OCI-LY3 (cell line): ENCODE measurements around the gene CTDP1.

Source experiments
- H2AFZ ChIP-seq: fragments of 200-600, 300-600 bp; shearing (Covaris generic); 2 replicates; pipeline ENCODE4 v1.6.0; 2014; ENCODE audit warnings: antibody characterized with exemption, low read depth, low read length
- H3K27ac ChIP-seq: fragments of 200-600, 300-600 bp; sonication (generic); 2 replicates; pipeline ENCODE4 v1.5.1; 2014; ENCODE audit warnings: mild to moderate bottlenecking, low read length, moderate library complexity, mixed read lengths
- H3K27me3 ChIP-seq: fragments of 200-600, 300-600 bp; sonication (generic); 2 replicates; pipeline ENCODE4 v1.6.1; 2014; ENCODE audit warnings: low read depth, low read length, mixed read lengths
- H3K36me3 ChIP-seq: fragments of 200-600, 300-600 bp; sonication (generic); replicated peaks from 2 replicates; pipeline ENCODE3; 2014; ENCODE audit warnings: low read depth, low read length, mixed read lengths
- H3K4me1 ChIP-seq: fragments of 300-600, 200-600 bp; sonication (generic); 2 replicates; pipeline ENCODE4 v1.6.1; 2014; ENCODE audit warnings: low read length, mixed read lengths
- H3K4me2 ChIP-seq: fragments of 200-600, 300-600 bp; sonication (generic); 2 replicates; pipeline ENCODE4 v1.6.1; 2014; ENCODE audit warnings: low read length, mixed read lengths
- H3K4me3 ChIP-seq: fragments of 300-600, 200-600 bp; sonication (generic); 2 replicates; pipeline ENCODE4 v1.5.1; 2014; ENCODE audit warnings: antibody characterized with exemption, mild to moderate bottlenecking, low read length, moderate library complexity
- H3K79me2 ChIP-seq: fragments of 300-600, 200-600 bp; shearing (Covaris generic); 2 replicates; pipeline ENCODE4 v1.6.1; 2014; ENCODE audit warnings: mild to moderate bottlenecking, low read length, mixed read lengths
- H3K9ac ChIP-seq: fragments of 300-600, 200-600 bp; shearing (Covaris generic); 2 replicates; pipeline ENCODE4 v1.6.0; 2014; ENCODE audit warnings: mild to moderate bottlenecking, low read length, moderate library complexity
- H3K9me3 ChIP-seq: fragments of 200-600, 300-600 bp; shearing (Covaris generic); 2 replicates; pipeline ENCODE4 v1.6.1; 2014; ENCODE audit warnings: low read length, mixed read lengths; ENCODE audit not compliant: insufficient read depth
- H4K20me1 ChIP-seq: fragments of 200-600, 300-600 bp; sonication (generic); 2 replicates; pipeline ENCODE4 v1.6.1; 2016; ENCODE audit warnings: low read length, mixed read lengths; ENCODE audit not compliant: insufficient read depth
- EZH2phosphoT487 ChIP-seq: fragments of 200-600 bp; shearing (Covaris generic); IDR thresholded peaks from 2 replicates; pipeline ENCODE4 v1.6.1; 2018; ENCODE audit warnings: antibody characterized with exemption, mixed run types, low read depth
- TF ChIP-seq, protein P1 (sequence below): fragments of 200-600, 300-600 bp; sonication (generic); IDR thresholded peaks from 2 replicates; pipeline ENCODE4 v1.5.1; 2014; ENCODE audit warnings: antibody characterized with exemption, low read length, low read depth

The CTDP1 gene

DNA sequence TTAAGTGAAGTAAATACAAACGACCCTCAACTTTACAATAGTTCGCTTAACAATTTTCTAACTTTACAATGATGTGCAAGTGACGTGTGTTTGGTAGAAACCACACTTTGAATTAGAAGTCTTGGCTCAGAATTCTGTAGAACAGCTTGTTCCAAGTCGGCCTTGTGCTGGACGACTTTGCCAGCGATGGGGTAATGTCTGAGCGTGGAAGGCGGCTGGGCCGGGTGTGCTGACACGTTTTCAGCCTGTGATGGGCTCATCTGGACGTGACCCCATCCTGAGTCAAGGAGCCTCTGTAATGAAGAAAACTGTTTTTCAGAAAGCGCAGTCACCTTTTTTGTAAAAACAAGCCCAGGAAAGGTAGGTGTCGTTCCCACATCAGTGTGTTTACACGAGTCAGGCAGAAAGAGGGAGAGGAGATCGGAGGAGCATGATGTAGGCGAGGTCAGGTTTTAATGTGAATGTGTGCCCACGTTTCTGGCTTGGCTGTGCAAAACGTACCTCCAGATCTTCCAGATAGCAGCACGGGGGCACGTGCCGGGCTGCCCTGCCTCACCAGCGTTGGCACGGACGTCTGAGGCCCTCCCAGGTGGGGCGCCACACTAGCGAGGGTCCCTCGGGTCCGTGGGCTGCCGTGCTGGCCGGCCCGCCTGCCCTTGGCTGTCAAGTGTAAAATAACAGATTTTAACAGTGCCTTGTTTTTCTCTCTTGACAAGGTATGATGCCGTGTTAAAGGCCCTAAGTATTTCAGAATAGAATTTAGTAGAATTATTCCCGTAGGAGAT lies 54.6 kb downstream of the CTDP1 start:
- Histone ChIP-seq H3K9ac (no peak overlapping the region), H3K4me2 (no peak overlapping the region), H3K27ac (no peak overlapping the region), H3K27me3 (no peaks in the 10 kb centered on the region), H3K79me2 (no peaks in the 10 kb centered on the region), H3K36me3 (peaks cover 65% of the 10 kb centered on the region), H3K4me3 (no peak overlapping the region), H3K4me1 (no peaks in the 10 kb centered on the region), H3K9me3 (peaks cover 8% of the 10 kb centered on the region; the same call in 1 of the 2 replicates), H2AFZ (no peak overlapping the region), H4K20me1 (no peaks in the 10 kb centered on the region)
- no peak for TF ChIP-seq EZH2phosphoT487
- TF ChIP-seq, protein P1, sequence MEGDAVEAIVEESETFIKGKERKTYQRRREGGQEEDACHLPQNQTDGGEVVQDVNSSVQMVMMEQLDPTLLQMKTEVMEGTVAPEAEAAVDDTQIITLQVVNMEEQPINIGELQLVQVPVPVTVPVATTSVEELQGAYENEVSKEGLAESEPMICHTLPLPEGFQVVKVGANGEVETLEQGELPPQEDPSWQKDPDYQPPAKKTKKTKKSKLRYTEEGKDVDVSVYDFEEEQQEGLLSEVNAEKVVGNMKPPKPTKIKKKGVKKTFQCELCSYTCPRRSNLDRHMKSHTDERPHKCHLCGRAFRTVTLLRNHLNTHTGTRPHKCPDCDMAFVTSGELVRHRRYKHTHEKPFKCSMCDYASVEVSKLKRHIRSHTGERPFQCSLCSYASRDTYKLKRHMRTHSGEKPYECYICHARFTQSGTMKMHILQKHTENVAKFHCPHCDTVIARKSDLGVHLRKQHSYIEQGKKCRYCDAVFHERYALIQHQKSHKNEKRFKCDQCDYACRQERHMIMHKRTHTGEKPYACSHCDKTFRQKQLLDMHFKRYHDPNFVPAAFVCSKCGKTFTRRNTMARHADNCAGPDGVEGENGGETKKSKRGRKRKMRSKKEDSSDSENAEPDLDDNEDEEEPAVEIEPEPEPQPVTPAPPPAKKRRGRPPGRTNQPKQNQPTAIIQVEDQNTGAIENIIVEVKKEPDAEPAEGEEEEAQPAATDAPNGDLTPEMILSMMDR, result no peak

DNA sequence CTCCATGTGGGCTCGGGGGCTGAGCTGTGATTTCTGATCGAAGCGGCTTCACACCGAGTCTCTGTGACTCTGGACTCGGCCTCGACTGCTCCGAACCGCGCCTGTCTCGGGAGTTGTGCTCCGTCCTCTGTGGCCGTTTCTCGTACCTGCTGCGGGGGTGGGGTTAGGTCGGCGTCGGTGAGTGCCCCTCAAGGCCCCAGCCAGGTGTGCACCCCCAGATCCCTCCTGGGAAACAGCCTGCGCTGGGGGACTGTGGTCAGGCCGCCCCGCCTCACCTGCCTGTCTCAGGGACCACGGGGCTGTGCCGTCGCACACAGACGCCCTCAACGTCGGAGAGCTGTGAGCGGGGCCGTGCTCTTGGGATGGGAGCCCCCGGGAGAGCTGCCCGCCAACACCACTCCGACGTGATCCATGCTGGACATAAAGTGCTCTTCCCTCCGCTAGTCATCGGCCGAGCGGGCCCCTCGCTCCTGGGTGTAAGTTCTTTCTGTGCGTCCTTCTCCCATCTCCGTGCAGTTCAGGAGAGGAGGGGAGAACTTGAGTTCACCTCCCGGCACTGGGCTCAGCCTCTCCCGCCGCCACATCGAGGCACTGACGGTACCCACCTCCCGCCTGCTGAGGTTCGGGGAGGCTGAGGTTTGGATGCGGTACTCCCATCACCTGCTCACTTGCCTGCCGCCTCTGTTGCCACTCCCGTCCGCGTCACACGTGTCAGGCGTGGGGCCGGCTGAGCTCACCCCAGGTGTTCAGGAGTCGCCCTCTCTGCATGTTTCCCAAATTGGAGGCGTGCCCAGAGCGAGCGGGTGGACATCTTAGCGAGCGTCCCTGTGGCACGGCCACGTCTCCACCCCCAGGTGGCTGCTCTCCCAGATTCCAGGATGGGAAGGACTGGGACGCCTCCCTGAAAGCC lies 55.7 kb downstream of the CTDP1 start:
- Histone ChIP-seq H3K9ac (no peak overlapping the region), H3K27me3 (no peaks in the 10 kb centered on the region), H3K36me3 (peaks cover 60% of the 10 kb centered on the region), H3K4me3 (no peak overlapping the region), H4K20me1 (no peaks in the 10 kb centered on the region), H3K79me2 (no peaks in the 10 kb centered on the region), H3K9me3 (peaks cover 8% of the 10 kb centered on the region; the same call in 1 of the 2 replicates), H3K4me2 (no peak overlapping the region), H2AFZ (no peak overlapping the region), H3K4me1 (no peaks in the 10 kb centered on the region), H3K27ac (no peak overlapping the region)
- TF ChIP-seq, protein P1, result no peak
- TF ChIP-seq EZH2phosphoT487, result no peak

DNA sequence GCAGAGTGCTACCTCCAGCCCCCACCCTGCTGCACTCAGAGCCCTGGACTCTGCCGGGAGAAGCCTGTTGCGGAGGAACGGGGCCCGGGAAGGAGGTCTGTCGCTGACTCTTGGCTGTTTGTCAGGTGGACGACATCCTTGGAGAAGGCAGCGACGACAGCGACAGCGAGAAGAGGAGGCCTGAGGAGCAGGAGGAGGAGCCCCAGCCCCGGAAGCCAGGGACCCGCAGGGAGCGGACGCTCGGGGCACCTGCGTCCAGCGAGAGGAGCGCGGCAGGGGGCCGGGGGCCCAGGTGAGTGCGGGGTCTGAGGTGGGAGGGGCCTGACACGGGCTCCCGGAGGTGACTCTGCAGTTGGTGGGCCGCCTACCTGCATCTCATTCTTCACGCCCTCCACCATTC lies 56.6 kb downstream of the CTDP1 start:
- peaks cover 8% of the 10 kb centered on the region; the same call in 1 of the 2 replicates for H3K9me3 ChIP-seq
- peaks cover 59% of the 10 kb centered on the region for H3K36me3 ChIP-seq
- no peak overlapping the region for H3K4me2 ChIP-seq
- H3K27me3 ChIP-seq, result no peaks in the 10 kb centered on the region
- no peak overlapping the region for H3K4me3 ChIP-seq
- H3K9ac ChIP-seq, result no peak overlapping the region
- H2AFZ ChIP-seq, result no peak overlapping the region
- H3K79me2 ChIP-seq, result no peaks in the 10 kb centered on the region
- TF ChIP-seq, protein P1, result no peak
- TF ChIP-seq EZH2phosphoT487, result no peak
- H3K27ac ChIP-seq, result no peak overlapping the region
- H3K4me1 ChIP-seq, result no peaks in the 10 kb centered on the region
- H4K20me1 ChIP-seq, result no peaks in the 10 kb centered on the region

DNA sequence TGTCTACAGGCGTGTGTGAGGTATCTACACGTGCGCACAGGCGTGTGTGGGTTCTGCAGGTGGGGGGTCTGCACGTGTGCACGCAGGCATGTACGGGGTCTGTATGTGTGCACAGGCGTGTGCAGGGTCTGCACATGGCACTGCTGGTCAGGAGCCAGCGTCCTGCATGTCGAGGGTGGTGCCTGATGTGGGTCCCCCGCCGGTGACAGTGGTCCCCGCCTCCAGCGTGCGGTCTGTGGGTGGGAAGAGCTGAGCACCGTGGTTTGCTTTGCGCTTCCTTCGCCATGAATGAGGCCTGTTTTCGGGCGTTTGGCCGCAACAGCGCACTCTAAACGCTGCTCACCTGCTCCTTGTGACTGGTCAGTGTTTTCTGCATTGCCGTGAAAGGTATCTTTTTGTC lies 57.2 kb downstream of the CTDP1 start:
- TF ChIP-seq, protein P1, result no peak
- no peak for TF ChIP-seq EZH2phosphoT487
- H3K36me3 ChIP-seq, result peaks cover 58% of the 10 kb centered on the region

More for the DNA sequence above, 57.2 kb downstream of the CTDP1 start:
- Histone ChIP-seq H3K27ac (no peak overlapping the region), H3K27me3 (no peaks in the 10 kb centered on the region), H3K9ac (no peak overlapping the region), H3K4me2 (no peak overlapping the region), H3K4me1 (no peaks in the 10 kb centered on the region), H3K4me3 (no peak overlapping the region), H3K79me2 (no peaks in the 10 kb centered on the region), H4K20me1 (no peaks in the 10 kb centered on the region), H3K9me3 (peaks cover 3% of the 10 kb centered on the region; the same call in 1 of the 2 replicates), H2AFZ (no peak overlapping the region)
